GM13977 (cell line): ENCODE measurements around the gene GPM6B.

ENCODE experiments used
- DNase-seq: peaks from one replicate; pipeline ENCODE4 v3.0.0; 2012; ENCODE audit warnings: low spot score
- in situ Hi-C: fragments of 300-500 bp; cut with MboI; formaldehyde crosslinking; loops from one replicate; pipeline ENCODE4 v1.12.0; 2022; ENCODE audit warnings: low sequenced_read_pairs, low pct_unique_long_range_greater_than_20kb, mixed read lengths, inconsistent platforms; ENCODE audit not compliant: unreplicated experiment
- TF ChIP-seq, protein P1 (sequence below): IDR thresholded peaks from 2 replicates; pipeline ENCODE4 v1.5.1; 2012; ENCODE audit warnings: mild to moderate bottlenecking, control low read depth; ENCODE audit not compliant: insufficient read depth; ENCODE audit errors: extremely low read depth, missing control alignments

GPM6B gene

DNA sequence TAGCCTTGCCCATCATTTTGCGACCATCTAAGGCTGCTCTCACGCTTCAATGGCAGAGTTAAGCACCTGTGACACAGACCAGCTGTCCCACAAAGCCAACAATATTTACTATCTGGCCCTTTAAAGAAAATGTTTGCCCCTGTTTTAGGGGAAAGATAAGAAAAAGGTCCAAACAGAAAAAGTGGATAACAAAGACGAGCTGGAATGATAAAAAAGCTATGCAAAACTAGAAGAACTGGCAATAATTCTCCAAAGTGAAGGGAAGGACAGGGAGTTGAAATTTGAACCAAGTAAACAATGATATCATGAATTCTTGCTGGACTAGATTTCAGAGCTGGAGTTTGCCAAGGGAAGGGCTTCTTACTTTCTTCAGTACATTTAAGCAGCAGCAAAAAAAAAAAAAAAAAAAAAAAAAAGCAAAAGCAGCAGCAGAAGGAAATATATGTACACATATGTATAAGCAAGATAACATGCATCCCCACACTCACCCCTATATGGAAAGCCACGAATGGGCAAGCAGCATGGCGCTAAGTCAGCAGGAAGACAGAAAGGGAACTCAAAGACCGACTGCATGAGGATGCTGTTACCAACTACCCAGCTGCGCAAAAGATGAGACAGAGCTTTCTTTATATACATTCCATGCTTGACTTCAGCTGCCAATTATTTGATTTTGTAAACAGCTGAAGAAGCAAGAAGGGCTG, 94.9 kb downstream of the GPM6B start:
- TF ChIP-seq, protein P1, sequence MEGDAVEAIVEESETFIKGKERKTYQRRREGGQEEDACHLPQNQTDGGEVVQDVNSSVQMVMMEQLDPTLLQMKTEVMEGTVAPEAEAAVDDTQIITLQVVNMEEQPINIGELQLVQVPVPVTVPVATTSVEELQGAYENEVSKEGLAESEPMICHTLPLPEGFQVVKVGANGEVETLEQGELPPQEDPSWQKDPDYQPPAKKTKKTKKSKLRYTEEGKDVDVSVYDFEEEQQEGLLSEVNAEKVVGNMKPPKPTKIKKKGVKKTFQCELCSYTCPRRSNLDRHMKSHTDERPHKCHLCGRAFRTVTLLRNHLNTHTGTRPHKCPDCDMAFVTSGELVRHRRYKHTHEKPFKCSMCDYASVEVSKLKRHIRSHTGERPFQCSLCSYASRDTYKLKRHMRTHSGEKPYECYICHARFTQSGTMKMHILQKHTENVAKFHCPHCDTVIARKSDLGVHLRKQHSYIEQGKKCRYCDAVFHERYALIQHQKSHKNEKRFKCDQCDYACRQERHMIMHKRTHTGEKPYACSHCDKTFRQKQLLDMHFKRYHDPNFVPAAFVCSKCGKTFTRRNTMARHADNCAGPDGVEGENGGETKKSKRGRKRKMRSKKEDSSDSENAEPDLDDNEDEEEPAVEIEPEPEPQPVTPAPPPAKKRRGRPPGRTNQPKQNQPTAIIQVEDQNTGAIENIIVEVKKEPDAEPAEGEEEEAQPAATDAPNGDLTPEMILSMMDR = no peak
- in situ Hi-C loops = loop anchor here (25.0 kb wide), 1 partner anchor 460 kb away; no protein-coding TSS in a partner anchor
- DNase-seq = no peak

DNA sequence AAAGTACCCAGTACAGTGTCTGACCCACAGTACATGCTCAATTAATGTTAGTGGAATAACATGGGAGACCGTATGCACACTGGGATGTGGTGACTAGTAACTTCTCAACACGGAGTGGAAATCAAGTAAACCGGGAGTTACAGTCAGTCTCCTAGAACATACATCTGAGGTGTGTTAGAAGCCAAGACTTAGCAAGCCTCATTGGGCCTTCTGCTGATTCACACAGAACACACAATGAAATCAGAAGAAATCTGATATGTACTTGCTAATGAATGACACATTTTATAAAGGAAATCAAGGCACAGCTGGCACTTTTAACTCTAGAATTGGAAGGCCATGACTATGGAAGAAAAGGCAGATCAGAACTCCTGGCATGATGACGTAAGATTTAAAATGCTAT, 95.5 kb downstream of the GPM6B start:
- in situ Hi-C loops = loop anchor here (25.0 kb wide), 1 partner anchor 459 kb away; no protein-coding TSS in a partner anchor
- no peak for DNase-seq
- TF ChIP-seq, protein P1 = no peak
